Gastrocnemius medialis (tissue), 4 donors: ENCODE data around the gene HERC4.

Experiments used
- CTCF ChIP-seq, 5 experiments: fragments of 450-650 bp in 3 of 5; fragments of 200-600 bp in 2 of 5; sonication (generic) in 2 of 5; IDR thresholded peaks in 4 of 5; conservative IDR thresholded peaks in 1 of 5; 1 replicate in 4 of 5; 2 replicates in 1 of 5; pipeline ENCODE4 v1.5.1; 2016 to 2019; ENCODE audit warnings: antibody characterized with exemption in 5 of 5, mild to moderate bottlenecking in 3 of 5, moderate library complexity in 3 of 5
- POLR2A ChIP-seq, 2 donors: fragments of 450-650 bp; IDR thresholded peaks; one replicate each; pipeline ENCODE4 v1.6.1; 2017; ENCODE audit warnings: antibody characterized with exemption in 2 of 2, mild to moderate bottlenecking in 2 of 2, moderate library complexity in 2 of 2

GRCh38 chr10:68027429-68027828 is 47.7 kb downstream of the HERC4 start:
- TF ChIP-seq CTCF (IDR thresholded peaks at IDR 0.05 in 4 of 5, conservative IDR thresholded peaks at IDR 0.05 in 1 of 5) (no peak), POLR2A (IDR thresholded peaks at IDR 0.05) (no peak)
